Chondrocyte (in vitro differentiated cells): Measurements from ENCODE around the gene ABCD3. TPM values are rescaled to one million over a fixed set of nuclear protein-coding genes. Genes with fewer than 3 reads are reported as not detected.

ENCODE experiments used
- DNase-seq: peaks from one replicate; pipeline ENCODE4 v3.0.0; 2021; ENCODE audit warnings: mixed read lengths, low spot score
- H3K27ac Mint-ChIP-seq: one replicate; pipeline ENCODE4 v1.8.0; 2021; ENCODE audit warnings: mild to moderate bottlenecking, moderate library complexity, mixed read lengths; ENCODE audit not compliant: unreplicated experiment
- H3K27me3 Mint-ChIP-seq: 2 replicates; pipeline ENCODE4 v1.8.0; 2021; ENCODE audit warnings: low read depth, mixed read lengths
- H3K36me3 Mint-ChIP-seq: 2 replicates; pipeline ENCODE4 v1.8.0; 2021; ENCODE audit warnings: low read depth, mixed read lengths
- H3K4me1 Mint-ChIP-seq: 2 replicates; pipeline ENCODE4 v1.8.0; 2021; ENCODE audit warnings: low read depth, mild to moderate bottlenecking, mixed read lengths
- H3K4me3 Mint-ChIP-seq: one replicate; pipeline ENCODE4 v1.8.0; 2021; ENCODE audit warnings: mild to moderate bottlenecking, moderate library complexity, mixed read lengths; ENCODE audit not compliant: unreplicated experiment
- H3K9me3 Mint-ChIP-seq: 2 replicates; pipeline ENCODE4 v1.8.0; 2021; ENCODE audit warnings: low read depth, mixed read lengths
- total RNA-seq: library from RNA; stranded (reverse); gene quantifications from 3 replicates; pipeline ENCODE4 v1.2.1, GENCODE V29; 2021
- TF ChIP-seq, protein P1 (sequence below): fragments of 200-600 bp; sonication (generic); IDR thresholded peaks from 2 replicates; pipeline ENCODE4 v1.5.0; 2021; ENCODE audit warnings: antibody characterized with exemption, mild to moderate bottlenecking, moderate library complexity

The ABCD3 gene
- total RNA-seq, 1 donor from 2014 or later = 36.1 TPM

DNA sequence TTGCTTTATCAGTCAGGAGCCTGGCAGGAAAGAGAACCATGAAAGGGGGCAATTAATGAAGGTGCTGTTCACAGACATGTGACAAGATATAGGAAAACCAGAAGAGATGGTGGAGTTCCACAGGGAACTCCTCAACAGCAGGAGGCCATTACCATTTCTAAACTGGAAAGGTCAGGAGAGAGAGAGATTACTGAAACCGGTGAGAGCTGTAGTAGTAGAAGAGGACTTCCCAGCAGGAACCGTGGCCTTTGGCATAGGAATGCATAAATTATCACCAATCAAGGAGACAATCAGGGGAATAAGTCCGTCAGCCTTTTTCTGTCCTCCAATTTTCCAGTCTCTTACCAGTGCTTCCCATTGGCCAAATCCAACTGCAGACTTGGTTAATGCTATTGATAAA lies 23.0 kb upstream of the ABCD3 start:
- TF ChIP-seq, protein P1, sequence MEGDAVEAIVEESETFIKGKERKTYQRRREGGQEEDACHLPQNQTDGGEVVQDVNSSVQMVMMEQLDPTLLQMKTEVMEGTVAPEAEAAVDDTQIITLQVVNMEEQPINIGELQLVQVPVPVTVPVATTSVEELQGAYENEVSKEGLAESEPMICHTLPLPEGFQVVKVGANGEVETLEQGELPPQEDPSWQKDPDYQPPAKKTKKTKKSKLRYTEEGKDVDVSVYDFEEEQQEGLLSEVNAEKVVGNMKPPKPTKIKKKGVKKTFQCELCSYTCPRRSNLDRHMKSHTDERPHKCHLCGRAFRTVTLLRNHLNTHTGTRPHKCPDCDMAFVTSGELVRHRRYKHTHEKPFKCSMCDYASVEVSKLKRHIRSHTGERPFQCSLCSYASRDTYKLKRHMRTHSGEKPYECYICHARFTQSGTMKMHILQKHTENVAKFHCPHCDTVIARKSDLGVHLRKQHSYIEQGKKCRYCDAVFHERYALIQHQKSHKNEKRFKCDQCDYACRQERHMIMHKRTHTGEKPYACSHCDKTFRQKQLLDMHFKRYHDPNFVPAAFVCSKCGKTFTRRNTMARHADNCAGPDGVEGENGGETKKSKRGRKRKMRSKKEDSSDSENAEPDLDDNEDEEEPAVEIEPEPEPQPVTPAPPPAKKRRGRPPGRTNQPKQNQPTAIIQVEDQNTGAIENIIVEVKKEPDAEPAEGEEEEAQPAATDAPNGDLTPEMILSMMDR = no peak
- Mint-ChIP-seq H3K27me3 (no peaks in the 10 kb centered on the region), H3K27ac (no peak overlapping the region), H3K4me1 (peaks cover 20% of the 10 kb centered on the region), H3K9me3 (no peaks in the 10 kb centered on the region), H3K36me3 (no peaks in the 10 kb centered on the region), H3K4me3 (no peak overlapping the region)
- no peak for DNase-seq

DNA sequence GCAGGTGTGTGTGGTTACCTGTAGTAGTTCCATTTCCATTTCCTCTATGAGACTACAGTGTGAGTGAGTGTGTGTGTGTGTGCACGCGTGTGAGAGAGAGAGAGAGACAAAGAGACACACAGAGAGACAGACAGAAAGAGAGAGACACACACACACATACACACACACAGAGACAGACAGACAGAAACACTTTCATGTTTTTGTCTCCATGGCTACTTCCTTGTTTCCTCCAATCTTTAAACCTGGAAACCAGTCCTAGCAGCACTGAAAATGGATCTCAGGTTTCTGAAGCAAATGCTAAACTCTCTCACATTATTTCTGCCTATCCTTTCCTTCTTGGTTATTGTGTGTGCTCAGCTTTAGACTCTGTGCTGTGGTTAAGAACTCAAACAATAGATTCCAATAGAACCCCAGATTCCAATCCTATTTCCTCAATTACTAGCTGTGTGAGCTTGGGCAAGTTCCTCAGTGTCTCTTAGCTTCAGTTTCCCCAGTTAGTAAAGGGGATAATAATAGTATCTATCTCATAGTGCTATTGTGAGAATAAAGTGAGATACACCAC lies 22.4 kb upstream of the ABCD3 start:
- H3K27me3 Mint-ChIP-seq = no peaks in the 10 kb centered on the region
- H3K9me3 Mint-ChIP-seq = no peaks in the 10 kb centered on the region
- no peak for DNase-seq
- H3K4me1 Mint-ChIP-seq = peaks cover 26% of the 10 kb centered on the region
- no peaks in the 10 kb centered on the region for H3K36me3 Mint-ChIP-seq
- no peak overlapping the region for H3K27ac Mint-ChIP-seq
- TF ChIP-seq, protein P1 = no peak
- no peak overlapping the region for H3K4me3 Mint-ChIP-seq

DNA sequence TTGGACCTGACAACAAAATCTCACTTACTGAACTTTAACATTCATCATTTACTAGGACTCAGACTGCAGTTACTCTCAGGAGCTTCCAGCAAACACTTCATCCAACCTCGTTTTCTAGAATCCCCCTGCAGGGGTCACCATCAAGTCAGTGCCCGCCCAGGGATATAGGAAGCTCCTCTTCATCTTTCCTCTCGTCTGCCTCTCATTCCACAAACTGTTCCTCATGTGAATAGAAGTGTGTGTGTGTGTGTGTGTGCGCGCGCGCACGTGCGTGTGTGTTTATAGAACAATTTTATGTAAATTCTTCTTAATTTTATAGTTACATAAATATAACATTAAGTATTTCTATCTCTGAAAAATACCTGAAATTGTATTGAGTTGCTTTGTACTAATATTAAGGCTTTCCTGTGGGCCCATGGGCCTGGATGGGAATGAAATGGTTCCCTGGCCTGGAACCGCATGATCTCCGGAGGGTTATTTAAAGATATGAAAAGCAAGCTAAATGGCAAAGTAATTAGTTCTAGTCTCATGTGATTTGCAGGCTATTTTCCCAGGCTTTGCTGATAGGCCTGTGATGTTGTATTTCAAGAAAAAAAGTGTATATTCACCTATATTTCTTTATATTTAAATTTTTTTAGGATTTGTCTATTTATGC lies 21.7 kb upstream of the ABCD3 start:
- Mint-ChIP-seq H3K27ac (no peak overlapping the region), H3K4me1 (peaks cover 33% of the 10 kb centered on the region), H3K27me3 (no peaks in the 10 kb centered on the region), H3K9me3 (no peaks in the 10 kb centered on the region), H3K4me3 (no peak overlapping the region), H3K36me3 (no peaks in the 10 kb centered on the region)
- DNase-seq = no peak
- TF ChIP-seq, protein P1 = peak; percentile 40

DNA sequence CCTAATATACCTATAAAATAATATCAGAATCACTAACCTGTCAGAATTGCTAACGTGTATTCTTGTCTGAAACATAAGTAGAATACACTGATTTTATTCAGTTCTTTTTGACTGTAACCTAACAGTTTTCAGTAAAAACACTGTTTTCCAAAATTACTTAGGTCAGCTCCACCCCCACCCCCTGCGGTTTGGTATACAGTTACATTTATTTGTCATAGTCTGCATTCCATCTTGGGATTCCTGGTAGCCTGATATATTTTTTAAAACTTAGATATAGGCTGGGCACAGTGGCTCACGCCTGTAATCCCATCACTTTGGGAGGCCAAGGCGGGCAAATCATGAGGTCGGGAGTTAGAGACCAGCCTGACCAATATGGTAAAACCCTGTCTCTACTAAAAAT lies 19.8 kb upstream of the ABCD3 start:
- no peaks in the 10 kb centered on the region for H3K9me3 Mint-ChIP-seq
- H3K4me3 Mint-ChIP-seq = no peak overlapping the region
- H3K4me1 Mint-ChIP-seq = peaks cover 39% of the 10 kb centered on the region
- H3K27ac Mint-ChIP-seq = no peak overlapping the region
- TF ChIP-seq, protein P1 = no peak
- DNase-seq = no peak
- no peaks in the 10 kb centered on the region for H3K27me3 Mint-ChIP-seq
- no peaks in the 10 kb centered on the region for H3K36me3 Mint-ChIP-seq

DNA sequence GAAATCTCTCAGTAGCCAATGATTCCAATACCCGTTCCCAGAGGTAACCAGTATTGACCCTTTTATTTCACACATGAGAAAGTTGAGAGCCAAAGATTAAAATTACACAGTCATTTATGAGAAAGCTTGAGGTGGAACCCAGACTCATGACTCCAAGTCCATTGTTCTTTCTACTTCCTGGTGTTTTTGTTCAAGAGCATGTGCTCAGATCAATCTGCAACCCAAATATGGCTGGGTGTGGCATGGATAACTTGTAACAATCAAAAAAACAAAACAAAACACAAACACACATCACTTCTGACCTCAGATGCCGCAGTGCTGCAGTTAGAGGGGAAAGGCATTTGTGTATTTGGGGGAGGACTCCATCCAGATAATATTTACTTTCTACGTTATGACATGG lies 18.7 kb upstream of the ABCD3 start:
- TF ChIP-seq, protein P1 = no peak
- DNase-seq = no peak
- Mint-ChIP-seq H3K9me3 (no peaks in the 10 kb centered on the region), H3K27me3 (no peaks in the 10 kb centered on the region), H3K4me1 (peaks cover 39% of the 10 kb centered on the region), H3K27ac (no peak overlapping the region), H3K4me3 (no peak overlapping the region), H3K36me3 (no peaks in the 10 kb centered on the region)
